ES-I3 (cell line): ENCODE measurements around the gene LRRC17.

ENCODE experiments used
- H3K36me3 ChIP-seq: 2 replicates; pipeline ENCODE4 v1.6.1; 2013; ENCODE audit warnings: mild to moderate bottlenecking, low read length, control low read depth, moderate library complexity; ENCODE audit not compliant: insufficient read depth
- H3K4me1 ChIP-seq: 2 replicates; pipeline ENCODE4 v1.6.1; 2013; ENCODE audit warnings: mild to moderate bottlenecking, control low read depth, low read length; ENCODE audit not compliant: insufficient read depth
- H3K9ac ChIP-seq: 2 replicates; pipeline ENCODE4 v1.6.1; 2013; ENCODE audit warnings: low read depth, mild to moderate bottlenecking, low read length, moderate library complexity
- H3K9me3 ChIP-seq: 2 replicates; pipeline ENCODE4 v1.6.1; 2013; ENCODE audit warnings: mild to moderate bottlenecking, low read length, moderate library complexity; ENCODE audit not compliant: control insufficient read depth, insufficient read depth

Gene LRRC17

DNA sequence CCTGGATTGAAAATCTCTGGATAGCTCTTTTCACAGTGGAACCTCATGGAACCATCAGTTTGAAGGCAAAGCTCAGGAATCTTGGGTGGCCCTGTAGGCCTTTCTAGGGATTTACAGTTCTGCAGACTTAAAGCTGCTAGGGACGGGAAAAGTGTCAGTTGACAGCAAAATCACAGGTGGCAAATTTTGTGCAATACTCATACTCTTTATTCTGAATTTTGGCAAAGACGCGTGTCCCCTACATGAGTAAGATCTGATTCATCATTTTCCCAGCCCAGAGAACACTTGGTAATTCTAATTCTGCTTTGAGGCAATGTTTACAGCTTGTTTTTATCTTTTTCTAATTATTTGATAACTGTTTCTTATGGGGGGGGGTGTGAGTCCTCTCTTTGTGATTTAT is 3.6 kb downstream of the LRRC17 start:
- Histone ChIP-seq H3K4me1 (peaks cover 12% of the 10 kb centered on the region), H3K36me3 (no peaks in the 10 kb centered on the region), H3K9me3 (no peaks in the 10 kb centered on the region), H3K9ac (no peak overlapping the region)

GRCh38 chr7:102916881-102917280 is 4.1 kb downstream of the LRRC17 start:
- Histone ChIP-seq H3K9ac (no peak overlapping the region), H3K9me3 (no peaks in the 10 kb centered on the region), H3K36me3 (no peaks in the 10 kb centered on the region), H3K4me1 (peaks cover 12% of the 10 kb centered on the region)

GRCh38 chr7:102917436-102918353 is 4.9 kb downstream of the LRRC17 start:
- Histone ChIP-seq H3K36me3 (no peaks in the 10 kb centered on the region), H3K4me1 (peaks cover 12% of the 10 kb centered on the region), H3K9ac (no peak overlapping the region), H3K9me3 (no peaks in the 10 kb centered on the region)

GRCh38 chr7:102918845-102919244 is 6.0 kb downstream of the LRRC17 start:
- Histone ChIP-seq H3K4me1 (peaks cover 7% of the 10 kb centered on the region), H3K9ac (no peak overlapping the region), H3K9me3 (no peaks in the 10 kb centered on the region), H3K36me3 (no peaks in the 10 kb centered on the region)

GRCh38 chr7:102925976-102926782 is 13.4 kb downstream of the LRRC17 start:
- no peaks in the 10 kb centered on the region for H3K9me3 ChIP-seq

GRCh38 chr7:102926783-102927140 is 14.0 kb downstream of the LRRC17 start:
- Histone ChIP-seq H3K4me1 (peaks cover 9% of the 10 kb centered on the region), H3K9ac (no peak overlapping the region), H3K36me3 (no peaks in the 10 kb centered on the region), H3K9me3 (no peaks in the 10 kb centered on the region)

More at GRCh38 chr7:102925976-102926782, 13.4 kb downstream of the LRRC17 start:
- H3K9ac ChIP-seq: no peak overlapping the region
- peaks cover 9% of the 10 kb centered on the region for H3K4me1 ChIP-seq
- H3K36me3 ChIP-seq: no peaks in the 10 kb centered on the region

DNA sequence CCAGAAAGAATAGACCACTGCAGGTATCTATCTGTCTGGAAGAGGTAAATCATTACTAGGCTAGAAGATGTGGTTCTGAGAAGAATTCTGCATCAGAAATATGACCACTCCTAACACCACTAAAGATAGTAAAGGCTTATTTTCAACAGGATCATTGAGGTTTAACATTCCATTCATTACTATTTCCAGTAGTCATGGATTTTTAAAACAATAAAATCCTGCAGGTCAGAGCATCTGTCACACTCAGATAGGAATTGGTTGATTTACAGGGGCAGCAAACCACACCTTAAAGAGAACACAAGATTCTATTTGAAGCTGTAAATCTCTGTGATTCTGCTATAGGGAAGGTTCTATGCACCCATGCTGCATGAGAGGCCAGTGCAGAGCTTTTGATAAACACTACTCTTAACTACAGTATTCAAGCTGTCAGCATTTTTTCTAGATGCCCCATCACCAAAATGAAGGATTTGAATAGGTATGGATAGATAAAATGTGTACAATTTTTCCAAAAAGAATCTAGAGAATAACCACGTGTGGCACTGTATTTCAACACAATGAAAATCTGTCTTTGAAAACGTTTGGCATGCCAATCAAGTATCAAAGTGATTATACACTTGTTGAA is 14.6 kb downstream of the LRRC17 start:
- Histone ChIP-seq H3K9me3 (no peaks in the 10 kb centered on the region), H3K4me1 (peaks cover 9% of the 10 kb centered on the region)

DNA sequence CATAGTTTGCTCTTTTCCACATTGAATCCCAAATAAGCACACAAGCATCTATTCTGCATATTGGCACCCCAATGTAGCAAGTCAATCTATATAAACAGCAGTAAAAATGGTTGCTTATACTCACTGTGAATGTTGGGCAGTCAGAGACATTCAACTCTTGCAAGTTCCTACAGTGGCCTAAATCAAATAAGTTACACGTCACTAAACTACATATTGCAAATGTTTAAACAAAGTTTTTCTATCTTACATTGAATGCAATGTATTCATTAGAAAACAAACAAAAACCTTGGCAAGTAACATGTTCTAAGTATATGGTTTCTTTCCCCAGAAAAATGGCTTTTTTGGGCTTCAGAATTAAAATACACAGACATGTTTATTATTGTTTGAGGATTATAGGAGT is 19.0 kb downstream of the LRRC17 start:
- Histone ChIP-seq H3K9me3 (no peaks in the 10 kb centered on the region), H3K36me3 (no peaks in the 10 kb centered on the region), H3K9ac (no peak overlapping the region), H3K4me1 (peaks cover 37% of the 10 kb centered on the region)

More for the DNA sequence above, 14.6 kb downstream of the LRRC17 start:
- H3K9ac ChIP-seq: no peak overlapping the region
- H3K36me3 ChIP-seq: no peaks in the 10 kb centered on the region

GRCh38 chr7:102933763-102934162 is 21.0 kb downstream of the LRRC17 start:
- no peaks in the 10 kb centered on the region for H3K9me3 ChIP-seq
- 0 out of 2 replicates have a peak overlapping the region, but pooled peaks have one; percentile 19 for H3K9ac ChIP-seq
- no peaks in the 10 kb centered on the region for H3K36me3 ChIP-seq
- peaks cover 29% of the 10 kb centered on the region for H3K4me1 ChIP-seq

- H3K9me3 ChIP-seq: no peaks in the 10 kb centered on the region
- peaks cover 32% of the 10 kb centered on the region for H3K4me1 ChIP-seq
- H3K36me3 ChIP-seq: no peaks in the 10 kb centered on the region
- H3K9ac ChIP-seq: 0 out of 2 replicates have a peak overlapping the region, but pooled peaks have one; percentile 19
Observed at GRCh38 chr7:102934239-102934638, 21.4 kb downstream of the LRRC17 start.

DNA sequence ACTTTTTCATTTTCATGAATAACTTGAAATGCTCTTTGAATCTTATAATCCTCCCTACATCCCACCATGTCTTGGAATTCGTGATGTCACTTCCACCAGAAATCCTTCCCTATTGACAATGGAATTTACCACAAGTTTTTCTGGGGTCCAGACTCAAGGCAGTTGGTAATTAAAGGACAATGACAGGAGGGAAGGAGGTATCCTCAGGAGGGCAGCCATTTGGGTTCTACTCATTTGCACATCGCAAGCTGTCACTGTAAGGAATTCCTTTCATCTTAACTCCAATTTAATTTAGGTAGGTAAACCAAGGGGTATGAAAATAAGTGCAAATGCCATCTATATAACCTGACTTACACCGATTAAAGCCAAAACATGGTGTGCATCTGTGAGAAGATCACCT is 21.9 kb downstream of the LRRC17 start:
- no peaks in the 10 kb centered on the region for H3K9me3 ChIP-seq
- peaks cover 32% of the 10 kb centered on the region for H3K4me1 ChIP-seq
- H3K9ac ChIP-seq: 0 out of 2 replicates have a peak overlapping the region, but pooled peaks have one; percentile 19
- H3K36me3 ChIP-seq: no peaks in the 10 kb centered on the region

DNA sequence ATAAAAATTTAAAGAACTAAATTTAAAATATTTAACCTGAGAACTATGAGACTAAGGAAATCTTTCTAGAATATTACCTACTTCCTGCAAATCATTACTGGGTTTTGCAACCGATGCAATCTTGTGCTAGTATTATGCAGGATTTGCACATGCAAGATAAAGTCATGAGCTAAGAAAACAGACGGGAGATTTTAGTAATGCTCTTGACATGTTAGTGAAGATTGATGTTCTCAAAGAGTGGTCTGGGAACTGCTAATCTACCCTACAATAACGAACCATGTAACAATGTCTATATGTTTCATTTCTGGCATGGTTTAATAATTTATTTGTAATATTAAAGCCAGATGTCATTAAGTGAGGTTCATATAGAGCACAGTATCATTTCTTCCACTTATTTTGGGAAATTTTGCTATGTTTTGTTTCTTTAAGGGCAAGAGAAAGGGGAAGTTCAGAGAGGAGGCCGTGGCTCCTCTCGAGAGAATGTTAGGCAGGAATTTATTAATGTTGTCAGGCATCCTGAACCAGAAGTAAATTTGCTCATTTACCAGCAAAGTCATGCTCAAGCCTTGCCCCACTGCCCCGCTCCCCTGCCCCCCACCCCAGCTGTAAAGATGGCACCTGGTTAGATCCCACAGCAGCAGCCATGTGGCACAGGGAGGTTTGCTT is 22.8 kb downstream of the LRRC17 start:
- Histone ChIP-seq H3K9me3 (no peaks in the 10 kb centered on the region), H3K36me3 (no peaks in the 10 kb centered on the region), H3K9ac (no peak overlapping the region), H3K4me1 (peaks cover 32% of the 10 kb centered on the region)

GRCh38 chr7:102938679-102939078 is 25.9 kb downstream of the LRRC17 start:
- Histone ChIP-seq H3K36me3 (no peaks in the 10 kb centered on the region), H3K4me1 (peaks cover 46% of the 10 kb centered on the region), H3K9me3 (no peaks in the 10 kb centered on the region), H3K9ac (no peak overlapping the region)
